T-helper 1 cell treated with Interleukin-12 subunit alpha and Interleukin-12 subunit beta and Interleukin-4 antibody, amounts not matched to agents 30 ng/mL and 1 ng/mL, for 36 hours (primary cell): ENCODE data around the gene CLEC14A. TPM values are rescaled to one million over a fixed set of nuclear protein-coding genes. Genes with fewer than 3 reads are reported as not detected.

ENCODE experiments used
- intact Hi-C: fragments of 100-400 bp; cut with micrococcal nuclease; formaldehyde crosslinking; loops from one replicate; pipeline ENCODE4 v1.15.1; 2024
- total RNA-seq: library from RNA; stranded (reverse); gene quantifications from 2 replicates; pipeline ENCODE4 v1.2.3, GENCODE V29; 2022

CLEC14A gene
- total RNA-seq, 1 donor from 2014 or later, result not detected

- intact Hi-C loops, result no loop called here
Measured at GRCh38 chr14:38250331-38250730, 5.6 kb downstream of the CLEC14A start.

DNA sequence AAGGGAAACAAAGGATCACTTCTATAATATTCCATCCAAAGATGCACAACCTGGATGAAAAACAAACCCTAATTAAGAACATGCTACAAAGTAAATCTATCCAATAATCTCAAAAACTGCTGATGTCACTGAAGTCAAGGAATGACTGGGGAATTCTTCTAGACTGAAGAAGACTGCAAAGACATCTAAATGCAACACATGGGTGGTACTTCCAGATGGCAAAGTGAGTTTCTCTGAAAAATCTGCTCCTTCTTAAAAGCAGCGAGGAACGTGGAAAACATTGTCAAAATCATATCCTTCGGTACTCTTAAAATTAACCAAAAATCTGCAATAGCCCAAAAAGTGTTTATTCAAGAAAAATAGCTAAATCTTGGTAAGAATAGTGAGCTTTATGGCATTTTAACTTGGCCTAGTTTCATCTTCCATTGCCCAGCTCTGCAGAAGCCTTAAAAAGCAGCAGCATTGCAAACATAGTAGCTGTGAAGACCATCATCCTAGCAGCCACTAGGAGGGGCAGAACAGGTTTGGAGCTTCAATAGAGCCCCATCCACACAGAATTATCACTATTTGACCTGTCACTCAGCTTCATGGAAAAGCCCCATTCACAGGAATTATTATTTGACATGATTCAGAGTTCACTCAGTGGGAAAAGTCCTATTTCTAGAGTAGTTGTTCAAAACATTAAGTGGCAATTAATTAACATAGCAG is 7.4 kb downstream of the CLEC14A start:
- intact Hi-C loops, result no loop called here

DNA sequence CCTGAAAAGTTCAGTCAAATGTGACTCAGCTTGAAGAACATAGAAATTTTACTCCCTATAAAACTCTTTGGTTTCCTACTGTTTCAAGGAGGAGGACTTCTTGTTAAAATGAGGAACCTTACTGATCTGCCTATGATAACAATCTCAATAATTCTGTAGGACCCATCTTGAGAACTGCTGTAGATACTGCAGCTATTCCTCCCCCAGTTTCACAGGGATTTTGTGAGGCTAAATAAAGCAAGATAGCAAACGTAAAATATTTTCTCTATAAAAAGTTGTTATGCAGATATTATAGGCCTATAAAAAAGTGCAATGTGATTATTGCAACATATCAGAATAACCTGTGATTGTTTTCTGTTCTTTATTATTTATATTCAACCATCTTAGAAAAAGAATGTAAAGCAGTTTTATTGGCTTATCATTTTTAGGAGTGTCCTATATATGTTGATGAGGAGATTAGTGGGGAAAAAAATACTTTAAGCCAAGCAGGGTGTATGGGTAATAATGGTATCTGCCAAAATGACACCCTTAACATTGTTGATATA is 12.1 kb downstream of the CLEC14A start:
- intact Hi-C loops, result no loop called here

- intact Hi-C loops, result no loop called here
Measured at GRCh38 chr14:38238878-38239277, 17.0 kb downstream of the CLEC14A start.

DNA sequence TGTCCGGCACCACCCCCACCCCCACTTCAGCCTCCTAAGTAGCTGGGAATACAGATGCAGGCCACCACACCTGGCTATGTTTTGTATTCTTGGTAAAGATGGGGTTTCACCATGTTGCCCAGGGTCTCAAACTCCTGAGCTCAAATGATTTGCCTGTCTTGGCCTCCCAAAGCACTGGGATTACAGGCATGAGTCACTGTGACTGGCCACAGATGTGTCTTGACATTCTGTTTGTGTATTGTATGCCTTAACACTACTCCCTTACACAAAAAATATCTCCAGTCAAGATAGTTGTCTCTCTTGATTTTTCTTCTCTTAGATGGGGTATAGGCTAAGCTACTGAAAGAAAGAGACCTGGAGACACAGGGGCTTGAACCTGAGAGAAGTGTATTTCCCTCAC is 17.6 kb downstream of the CLEC14A start:
- intact Hi-C loops, result no loop called here

- intact Hi-C loops, result no loop called here
Measured at GRCh38 chr14:38233218-38233617, 22.7 kb downstream of the CLEC14A start.

- intact Hi-C loops, result no loop called here
Measured at GRCh38 chr14:38226366-38226765, 29.5 kb downstream of the CLEC14A start.

GRCh38 chr14:38225946-38226345 is 29.9 kb downstream of the CLEC14A start:
- intact Hi-C loops, result no loop called here

DNA sequence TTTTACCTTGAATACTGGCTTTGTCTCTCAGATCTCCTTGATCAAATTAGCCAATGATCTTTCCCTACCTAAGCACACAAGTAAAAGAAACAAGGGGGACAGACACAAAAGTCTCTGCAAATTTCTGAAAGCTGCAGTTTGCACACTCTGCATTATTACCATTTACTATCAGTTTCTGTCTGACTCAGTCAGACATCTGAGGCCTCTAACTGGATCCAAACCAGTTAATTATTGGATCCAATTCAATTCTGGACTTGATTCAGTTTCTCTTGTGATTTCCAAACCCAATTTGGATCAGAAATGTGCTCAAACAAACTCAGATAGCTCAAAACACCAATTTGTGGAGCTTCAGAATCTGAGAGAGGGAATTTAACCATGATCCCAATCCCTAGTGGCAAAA is 31.6 kb downstream of the CLEC14A start:
- intact Hi-C loops, result no loop called here

DNA sequence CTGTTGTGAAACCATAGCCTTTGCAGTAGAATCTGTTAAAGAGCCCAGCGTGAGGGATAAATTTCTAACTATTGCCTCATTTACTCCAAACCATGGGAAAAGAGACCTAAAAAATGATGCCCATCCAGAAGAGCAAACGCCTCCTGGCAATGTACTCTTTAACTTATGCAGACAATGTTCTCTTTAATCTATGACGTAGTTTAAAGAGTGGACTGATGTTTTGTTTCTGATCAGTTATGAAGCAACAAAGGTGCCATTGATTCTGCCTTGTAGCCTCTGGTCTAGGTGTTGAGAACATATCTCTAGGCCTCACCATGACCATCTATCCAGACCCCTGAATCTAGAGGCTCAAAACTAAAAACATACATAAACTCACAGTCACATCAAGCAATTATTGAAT is 34.8 kb downstream of the CLEC14A start:
- intact Hi-C loops, result no loop called here

DNA sequence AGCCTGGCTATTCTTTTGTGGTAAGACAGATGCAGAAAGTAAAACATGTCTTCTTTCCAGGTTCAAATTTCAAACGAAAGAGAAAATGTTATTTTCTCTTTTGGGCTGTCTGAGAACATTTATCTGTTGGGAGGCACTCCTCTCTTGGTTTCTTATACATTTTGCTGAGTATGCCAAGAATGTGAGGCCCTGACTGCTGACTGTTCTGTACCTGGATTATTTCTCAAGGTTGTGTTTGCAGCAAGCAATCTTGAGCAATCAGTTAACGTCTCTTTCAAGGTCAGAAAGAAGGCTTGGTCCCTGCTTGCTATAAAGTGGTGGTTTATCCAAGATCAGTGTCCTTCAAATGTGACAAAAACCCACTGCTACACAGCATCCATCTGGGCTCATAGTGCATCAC is 38.3 kb downstream of the CLEC14A start:
- intact Hi-C loops, result no loop called here

DNA sequence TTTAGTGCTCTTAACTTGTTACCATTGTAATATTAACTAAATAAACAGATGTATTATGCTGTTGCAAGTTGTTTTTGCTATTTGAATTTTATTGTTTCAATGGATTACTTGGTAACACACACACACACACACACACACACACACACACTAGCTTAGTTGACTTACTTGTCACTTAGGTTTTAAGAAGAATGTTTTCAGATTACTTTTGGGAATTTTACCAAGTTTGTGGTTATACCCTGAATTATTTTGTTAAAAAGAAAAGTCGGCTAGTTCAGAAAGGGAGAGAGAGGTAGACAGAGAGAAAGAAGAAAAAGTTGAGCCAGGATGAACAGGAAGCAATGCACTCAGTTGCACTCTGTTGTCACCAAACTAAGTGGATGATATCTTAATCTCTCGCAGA is 42.9 kb downstream of the CLEC14A start:
- intact Hi-C loops, result loop anchor here (5.0 kb wide), 1 partner anchor 44 kb away; the partner anchor contains the start of gene CLEC14A

DNA sequence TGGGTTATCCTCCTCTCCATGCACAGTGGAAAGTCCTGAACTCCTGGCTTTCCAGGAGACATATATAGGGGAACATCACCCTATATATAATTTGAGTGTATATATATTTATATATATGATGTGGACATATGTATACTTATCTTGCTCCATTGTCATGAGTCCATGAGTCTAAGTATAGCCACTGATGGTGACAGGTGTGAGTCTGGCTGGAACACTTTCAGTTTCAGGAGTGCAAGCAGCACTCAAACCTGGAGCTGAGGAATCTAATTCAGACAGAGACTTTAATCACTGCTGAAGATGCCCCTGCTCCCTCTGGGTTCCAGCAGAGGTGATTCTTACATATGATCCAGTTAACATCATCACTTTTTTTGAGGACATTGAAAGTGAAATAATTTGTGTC is 43.8 kb downstream of the CLEC14A start:
- intact Hi-C loops, result loop anchor here (5.0 kb wide), 1 partner anchor 45 kb away; the partner anchor contains the start of gene CLEC14A

GRCh38 chr14:38211255-38211735 is 44.6 kb downstream of the CLEC14A start:
- intact Hi-C loops, result loop anchor here (5.0 kb wide), 1 partner anchor 46 kb away; the partner anchor contains the start of gene CLEC14A

DNA sequence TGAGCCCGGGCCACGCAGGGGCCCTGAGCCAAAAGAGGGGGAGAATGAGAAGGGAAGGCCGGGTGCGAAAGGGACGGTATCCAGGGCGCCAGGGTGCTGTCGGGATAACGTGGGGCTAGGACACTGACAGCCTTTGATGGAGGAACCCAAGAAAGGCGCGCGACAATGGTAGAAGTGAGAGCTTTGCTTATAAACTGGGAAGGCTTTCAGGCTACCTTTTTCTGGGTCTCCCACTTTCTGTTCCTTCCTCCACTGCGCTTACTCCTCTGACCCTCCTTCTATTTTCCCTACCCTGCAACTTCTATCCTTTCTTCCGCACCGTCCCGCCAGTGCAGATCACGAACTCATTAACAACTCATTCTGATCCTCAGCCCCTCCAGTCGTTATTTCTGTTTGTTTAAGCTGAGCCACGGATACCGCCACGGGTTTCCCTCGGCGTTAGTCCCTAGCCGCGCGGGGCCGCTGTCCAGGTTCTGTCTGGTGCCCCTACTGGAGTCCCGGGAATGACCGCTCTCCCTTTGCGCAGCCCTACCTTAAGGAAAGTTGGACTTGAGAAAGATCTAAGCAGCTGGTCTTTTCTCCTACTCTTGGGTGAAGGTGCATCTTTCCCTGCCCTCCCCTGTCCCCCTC is 45.2 kb downstream of the CLEC14A start:
- intact Hi-C loops, result loop anchor here (5.0 kb wide), 1 partner anchor 47 kb away; the partner anchor contains the start of gene CLEC14A

DNA sequence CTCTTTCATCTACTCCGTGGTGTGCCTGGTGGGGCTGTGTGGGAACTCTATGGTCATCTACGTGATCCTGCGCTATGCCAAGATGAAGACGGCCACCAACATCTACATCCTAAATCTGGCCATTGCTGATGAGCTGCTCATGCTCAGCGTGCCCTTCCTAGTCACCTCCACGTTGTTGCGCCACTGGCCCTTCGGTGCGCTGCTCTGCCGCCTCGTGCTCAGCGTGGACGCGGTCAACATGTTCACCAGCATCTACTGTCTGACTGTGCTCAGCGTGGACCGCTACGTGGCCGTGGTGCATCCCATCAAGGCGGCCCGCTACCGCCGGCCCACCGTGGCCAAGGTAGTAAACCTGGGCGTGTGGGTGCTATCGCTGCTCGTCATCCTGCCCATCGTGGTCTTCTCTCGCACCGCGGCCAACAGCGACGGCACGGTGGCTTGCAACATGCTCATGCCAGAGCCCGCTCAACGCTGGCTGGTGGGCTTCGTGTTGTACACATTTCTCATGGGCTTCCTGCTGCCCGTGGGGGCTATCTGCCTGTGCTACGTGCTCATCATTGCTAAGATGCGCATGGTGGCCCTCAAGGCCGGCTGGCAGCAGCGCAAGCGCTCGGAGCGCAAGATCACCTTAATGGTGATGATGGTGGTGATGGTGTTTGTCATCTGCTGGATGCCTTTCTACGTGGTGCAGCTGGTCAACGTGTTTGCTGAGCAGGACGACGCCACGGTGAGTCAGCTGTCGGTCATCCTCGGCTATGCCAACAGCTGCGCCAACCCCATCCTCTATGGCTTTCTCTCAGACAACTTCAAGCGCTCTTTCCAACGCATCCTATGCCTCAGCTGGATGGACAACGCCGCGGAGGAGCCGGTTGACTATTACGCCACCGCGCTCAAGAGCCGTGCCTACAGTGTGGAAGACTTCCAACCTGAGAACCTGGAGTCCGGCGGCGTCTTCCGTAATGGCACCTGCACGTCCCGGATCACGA is 46.0 kb downstream of the CLEC14A start:
- intact Hi-C loops, result loop anchor here (5.0 kb wide), 1 partner anchor 47 kb away; the partner anchor contains the start of gene CLEC14A

GRCh38 chr14:38208618-38209562 is 47.0 kb downstream of the CLEC14A start:
- intact Hi-C loops, result no loop called here

DNA sequence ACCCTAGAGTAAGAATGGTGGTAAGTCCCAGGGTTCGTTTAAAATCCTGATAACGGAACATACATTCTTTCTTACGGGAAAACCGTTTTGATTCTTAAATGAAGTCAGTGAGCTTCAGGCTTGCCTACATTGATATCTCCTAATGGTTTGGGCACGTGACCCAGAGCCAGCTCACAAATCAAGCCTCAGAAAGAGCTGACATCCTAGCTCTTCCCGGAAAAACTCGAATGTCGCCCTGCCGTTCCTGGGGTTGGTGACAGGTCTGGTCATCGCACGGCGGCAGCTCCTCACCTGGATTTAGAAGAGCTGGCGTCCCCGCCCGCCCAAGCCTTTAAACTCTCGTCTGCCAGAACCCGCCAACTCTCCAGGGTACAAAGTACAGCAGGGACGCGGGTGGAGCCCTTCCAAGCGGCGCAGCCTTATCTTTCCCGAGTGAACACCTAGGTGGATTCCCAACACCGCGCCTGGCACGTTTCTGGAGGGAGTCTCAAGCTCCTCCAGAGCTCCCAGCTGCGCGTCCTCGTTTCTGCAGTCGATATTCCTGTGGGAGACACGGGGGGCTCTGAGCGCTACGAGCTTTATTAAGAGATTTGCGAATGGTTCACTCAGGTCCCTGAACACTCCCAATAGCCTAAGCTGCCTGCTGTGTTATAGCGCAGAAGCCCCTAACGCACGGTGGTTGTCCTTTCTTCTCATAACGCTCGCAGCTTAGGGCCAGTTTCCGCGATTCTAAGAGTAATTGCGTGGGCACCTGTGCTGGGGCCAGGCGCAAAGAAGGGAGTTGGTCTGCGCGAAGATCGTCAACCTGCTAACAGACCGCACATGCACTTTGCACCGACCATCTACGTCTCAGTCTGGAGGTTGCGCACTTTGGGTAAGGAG is 47.9 kb downstream of the CLEC14A start, which contains the start of gene SSTR1:
SSTR1 (plus strand) TSS at position 169 of the 882 bp plus-strand sequence. CDS start 1,486 bp downstream, outside the sequence.
- intact Hi-C loops, result loop anchor here (2.0 kb wide), 1 partner anchor 617 kb away; no protein-coding TSS in a partner anchor

- intact Hi-C loops, result loop anchor here (2.0 kb wide), 1 partner anchor 617 kb away; no protein-coding TSS in a partner anchor
Measured at GRCh38 chr14:38207377-38207735, 48.5 kb downstream of the CLEC14A start.
